Thyroid gland (tissue), 4 donors: ENCODE data around the gene SMIM36.

ENCODE experiments used
- CTCF ChIP-seq, 6 experiments: fragments of 200-600 bp in 3 of 6; fragments of 450-650 bp in 3 of 6; sonication (generic) in 3 of 6; IDR thresholded peaks; one replicate each; pipeline ENCODE4 v1.5.1; 2016 to 2019; ENCODE audit warnings: antibody characterized with exemption in 6 of 6, mild to moderate bottlenecking in 2 of 6, inconsistent platforms in 1 of 6, moderate library complexity in 1 of 6
- POLR2A ChIP-seq, 2 donors: fragments of 450-650 bp; IDR thresholded peaks; one replicate each; pipeline ENCODE4 v1.6.1; 2017; ENCODE audit warnings: antibody characterized with exemption in 2 of 2, mild to moderate bottlenecking in 2 of 2, moderate library complexity in 1 of 2

- TF ChIP-seq CTCF (IDR thresholded peaks at IDR 0.05) (no peak), POLR2A (IDR thresholded peaks at IDR 0.05) (no peak)
Measured at GRCh38 chr17:55546991-55547664, 35.9 kb upstream of the SMIM36 start.
